ENCODE measurements around the gene GFPT1.

GFPT1 gene

GRCh38 chr2:69315160-69315761 is 71.8 kb downstream of the GFPT1 start:
- DNase-seq, result no peak

- DNase-seq, result no peak
Measured at GRCh38 chr2:69311024-69311416, 76.0 kb downstream of the GFPT1 start.

GRCh38 chr2:69310111-69311023 is 76.7 kb downstream of the GFPT1 start:
- no peak for DNase-seq

- peak; percentile 89 for DNase-seq
Measured at GRCh38 chr2:69309351-69310110, 77.5 kb downstream of the GFPT1 start.

- DNase-seq, result no peak
Measured at GRCh38 chr2:69308338-69308737, 78.7 kb downstream of the GFPT1 start.

- no peak for DNase-seq
Measured at GRCh38 chr2:69307579-69308064, 79.4 kb downstream of the GFPT1 start.

GRCh38 chr2:69306822-69307578 is 80.0 kb downstream of the GFPT1 start:
- DNase-seq, result peak; percentile 38

GRCh38 chr2:69306393-69306821 is 80.6 kb downstream of the GFPT1 start:
- no peak for DNase-seq

- DNase-seq, result no peak
Measured at GRCh38 chr2:69305712-69306392, 81.2 kb downstream of the GFPT1 start.

GRCh38 chr2:69305166-69305565 is 81.9 kb downstream of the GFPT1 start:
- DNase-seq, result no peak

GRCh38 chr2:69304656-69305055 is 82.4 kb downstream of the GFPT1 start:
- DNase-seq, result no peak

GRCh38 chr2:69300650-69301049 is 86.4 kb downstream of the GFPT1 start:
- no peak for DNase-seq

GRCh38 chr2:69299772-69300516 is 87.1 kb downstream of the GFPT1 start:
- no peak for DNase-seq

GRCh38 chr2:69298862-69299261 is 88.2 kb downstream of the GFPT1 start:
- DNase-seq, result no peak

GRCh38 chr2:69298261-69298660 is 88.8 kb downstream of the GFPT1 start:
- no peak for DNase-seq

- DNase-seq, result no peak
Measured at GRCh38 chr2:69297216-69297615, 89.8 kb downstream of the GFPT1 start.

GRCh38 chr2:69296421-69296820 is 90.6 kb downstream of the GFPT1 start:
- DNase-seq, result no peak

- no peak for DNase-seq
Measured at GRCh38 chr2:69292256-69292655, 94.8 kb downstream of the GFPT1 start.

GRCh38 chr2:69291721-69292120 is 95.3 kb downstream of the GFPT1 start:
- DNase-seq, result no peak

- DNase-seq, result no peak
Measured at GRCh38 chr2:69291004-69291650, 95.9 kb downstream of the GFPT1 start.

- DNase-seq, result no peak
Measured at GRCh38 chr2:69288429-69288828, 98.6 kb downstream of the GFPT1 start.

Data from DMS79 treated with DMSO at 0.1 percent for 48 hours (cell line).